Measurements from ENCODE around the gene LHB. TPM values are rescaled to one million over a fixed set of nuclear protein-coding genes. Genes with fewer than 3 reads are reported as not detected.
A peak's percentile ranks its signal among the peaks of the same experiment; 100 is the strongest.
"Not testable (repeated sequence)": the region's sequence is repeated elsewhere in the genome, so short reads cannot be mapped to it uniquely, and the experiment has no call there.

The LHB gene
- total and polyA plus RNA-seq, 2 donors (not counting 3 experiments of a cell fraction or from before 2014, with no cell fraction given) = 1.3 TPM; not detected in 1

- H3K27me3 ChIP-seq (ENCODE audit: control insufficient read depth in 2 of 2, insufficient read depth in 2 of 2, low read length in 2 of 2) = no peaks in the 10 kb centered on the region
- FAIRE-seq (peak; percentile 82), DNase-seq (ENCODE audit: low read depth, low spot score) (peak; percentile 62)
- TF ChIP-seq EZH2 (IDR thresholded peaks at IDR 0.05; ENCODE audit: borderline replicate concordance, low read depth, low read length, severe bottlenecking) = no peak
- peak; percentile 13 to 41 for TF ChIP-seq CTCF (IDR thresholded peaks at IDR 0.05; ENCODE audit: extremely low read depth in 1 of 2, insufficient read depth in 1 of 2, low read depth in 1 of 2, low read length in 2 of 2)
- no peak for TF ChIP-seq GATA2 (IDR thresholded peaks at IDR 0.05; ENCODE audit: insufficient read depth, insufficient read length, low read depth, low read length)
- no peak for TF ChIP-seq POLR2AphosphoS5 (IDR thresholded peaks at IDR 0.05; ENCODE audit: insufficient read depth, low read depth, low read length)
- no peak for TF ChIP-seq JUN (IDR thresholded peaks at IDR 0.05; ENCODE audit: borderline replicate concordance, insufficient read depth, insufficient read length, low read depth)
- TF ChIP-seq MAX (IDR thresholded peaks at IDR 0.05; ENCODE audit: insufficient read depth, insufficient read length) = no peak
- no peak for TF ChIP-seq POLR2A (IDR thresholded peaks at IDR 0.05; ENCODE audit: low read depth, low read length)
- ChIA-PET CTCF (interaction anchor here (0.9 to 1.8 kb wide), 10 partner anchors 13 to 152 kb away, joined by 3 to 9 read pairs (median 4); partner anchors contain the start of genes GYS1 and RUVBL2), POLR2A (no interaction called here)
- no peaks in the 10 kb centered on the region for H3K79me2 ChIP-seq (ENCODE audit: control insufficient read depth, insufficient read depth, low read length)
- dilution Hi-C loops (cut with MboI; ENCODE audit: extremely low pct_ligation_motif_present, low sequenced_read_pairs) = no loop called here
- no peaks in the 10 kb centered on the region for H3K9me1 ChIP-seq (replicated peaks; ENCODE audit: control insufficient read depth, extremely low read depth, insufficient read depth, low read length)
- H3K4me3 ChIP-seq (replicated peaks in 1 of 3; ENCODE audit: insufficient read depth in 1 of 3, low read depth in 1 of 3, low read length in 3 of 3) = peak overlapping the region; percentile 30 to 55 (median 46)
- H4K20me1 ChIP-seq (replicated peaks; ENCODE audit: control insufficient read depth, extremely low read depth, insufficient read depth, low read length) = no peaks in the 10 kb centered on the region
- no TSS peak for BruUV-seq (replicated peaks)
- no peak overlapping the region for H3K9ac ChIP-seq (replicated peaks; ENCODE audit: extremely low read depth, insufficient read depth, low read length)
- H3K9me3 ChIP-seq (replicated peaks; ENCODE audit: control insufficient read depth, insufficient read depth, low read length) = no peaks in the 10 kb centered on the region
- H3K4me1 ChIP-seq (ENCODE audit: control insufficient read depth, extremely low read depth, insufficient read depth, low read length) = peaks cover 11% of the 10 kb centered on the region
- H3K36me3 ChIP-seq (ENCODE audit: control insufficient read depth in 2 of 2, extremely low read depth in 1 of 2, insufficient read depth in 2 of 2, low read length in 2 of 2) = no peaks in the 10 kb centered on the region
- H3K4me2 ChIP-seq (ENCODE audit: insufficient read depth, low read length) = peak overlapping the region; percentile 66
- intact Hi-C loops (cut with micrococcal nuclease) = no loop called here
- H2AFZ ChIP-seq (ENCODE audit: low read depth, low read length) = peak overlapping the region; percentile 91
- no peak overlapping the region for H3K27ac ChIP-seq (ENCODE audit: insufficient read depth, low read depth, low read length)
These were observed 39.4 kb upstream of the LHB start for GRCh38 chr19:49056101-49056901.

GRCh38 chr19:49050376-49051033 lies 33.6 kb upstream of the LHB start:
- FAIRE-seq; H3K9ac ChIP-seq (replicated peaks; ENCODE audit: extremely low read depth, insufficient read depth, low read length); H3K9me3 ChIP-seq (replicated peaks; ENCODE audit: control insufficient read depth, insufficient read depth, low read length); H3K79me2 ChIP-seq (ENCODE audit: control insufficient read depth, insufficient read depth, low read length); DNase-seq (ENCODE audit: low read depth, low spot score); H3K4me1 ChIP-seq (ENCODE audit: control insufficient read depth, extremely low read depth, insufficient read depth, low read length); H3K4me3 ChIP-seq (replicated peaks in 1 of 3; ENCODE audit: insufficient read depth in 1 of 3, low read depth in 1 of 3, low read length in 3 of 3); H3K4me2 ChIP-seq (ENCODE audit: insufficient read depth, low read length); H3K27ac ChIP-seq (ENCODE audit: insufficient read depth, low read depth, low read length); intact Hi-C loops (cut with micrococcal nuclease); H2AFZ ChIP-seq (ENCODE audit: low read depth, low read length); dilution Hi-C loops (cut with MboI; ENCODE audit: extremely low pct_ligation_motif_present, low sequenced_read_pairs); H3K9me1 ChIP-seq (replicated peaks; ENCODE audit: control insufficient read depth, extremely low read depth, insufficient read depth, low read length); BruUV-seq (replicated peaks); POLR2A ChIA-PET; H4K20me1 ChIP-seq (replicated peaks; ENCODE audit: control insufficient read depth, extremely low read depth, insufficient read depth, low read length); H3K36me3 ChIP-seq (ENCODE audit: control insufficient read depth in 2 of 2, extremely low read depth in 1 of 2, insufficient read depth in 2 of 2, low read length in 2 of 2); H3K27me3 ChIP-seq (ENCODE audit: control insufficient read depth in 2 of 2, insufficient read depth in 2 of 2, low read length in 2 of 2): not testable (repeated sequence)
- CTCF ChIA-PET = interaction anchor here (0.6 to 1.6 kb wide), 2 partner anchors 51 kb away, joined by 3 to 5 read pairs; no protein-coding TSS in a partner anchor
